ENCODE results near the gene TBL3.
A peak's percentile ranks its signal among the peaks of the same experiment; 100 is the strongest.

The TBL3 gene

GRCh38 chr16:1983544-1984346, 11.9 kb downstream of the TBL3 start, which contains the start of gene GFER:
TSS of gene GFER (plus strand) at chr16:1984193. CDS start at chr16:1984219, 26 bp downstream.
- Histone ChIP-seq H3K9ac (ENCODE audit: low read length) (peak within 1 kb of the TSS; percentile 51), H3K27me3 (ENCODE audit: control insufficient read depth, insufficient read depth, low read length) (peaks cover 20% of the 10 kb centered on the region), H3K36me3 (ENCODE audit: control insufficient read depth, insufficient read depth, low read length) (peaks cover 7% of the 10 kb centered on the region), H3K4me1 (ENCODE audit: control insufficient read depth, insufficient read depth, low read length) (peaks cover 7% of the 10 kb centered on the region), H3K4me3 (ENCODE audit: low read length) (peak within 1 kb of the TSS; percentile 74), H3K27ac (ENCODE audit: low read depth, low read length) (peak within 1 kb of the TSS; percentile 51)

- Histone ChIP-seq H3K36me3 (ENCODE audit: control insufficient read depth, insufficient read depth, low read length) (peaks cover 7% of the 10 kb centered on the region), H3K4me1 (ENCODE audit: control insufficient read depth, insufficient read depth, low read length) (peaks cover 7% of the 10 kb centered on the region), H3K9ac (ENCODE audit: low read length) (peak overlapping the region; percentile 51), H3K27me3 (ENCODE audit: control insufficient read depth, insufficient read depth, low read length) (peaks cover 23% of the 10 kb centered on the region), H3K27ac (ENCODE audit: low read depth, low read length) (peak overlapping the region; percentile 51), H3K4me3 (ENCODE audit: low read length) (peak overlapping the region; percentile 74)
These were observed 12.7 kb downstream of the TBL3 start for GRCh38 chr16:1984347-1985225.

- Histone ChIP-seq H3K27ac (ENCODE audit: low read depth, low read length) (no peak overlapping the region), H3K4me3 (ENCODE audit: low read length) (peak overlapping the region; percentile 74), H3K36me3 (ENCODE audit: control insufficient read depth, insufficient read depth, low read length) (peaks cover 7% of the 10 kb centered on the region), H3K27me3 (ENCODE audit: control insufficient read depth, insufficient read depth, low read length) (peaks cover 25% of the 10 kb centered on the region), H3K9ac (ENCODE audit: low read length) (peak overlapping the region; percentile 51), H3K4me1 (ENCODE audit: control insufficient read depth, insufficient read depth, low read length) (peaks cover 7% of the 10 kb centered on the region)
These were observed 13.8 kb downstream of the TBL3 start for GRCh38 chr16:1985466-1986150.

GRCh38 chr16:1987198-1987597, 15.3 kb downstream of the TBL3 start:
- Histone ChIP-seq H3K36me3 (ENCODE audit: control insufficient read depth, insufficient read depth, low read length) (peaks cover 7% of the 10 kb centered on the region), H3K4me3 (ENCODE audit: low read length) (no peak overlapping the region), H3K27ac (ENCODE audit: low read depth, low read length) (no peak overlapping the region), H3K9ac (ENCODE audit: low read length) (no peak overlapping the region), H3K4me1 (ENCODE audit: control insufficient read depth, insufficient read depth, low read length) (peaks cover 7% of the 10 kb centered on the region), H3K27me3 (ENCODE audit: control insufficient read depth, insufficient read depth, low read length) (peaks cover 26% of the 10 kb centered on the region)

GRCh38 chr16:1989209-1990100, 17.6 kb downstream of the TBL3 start, which contains the start of gene SYNGR3:
TSS of gene SYNGR3 (plus strand) at chr16:1989970. CDS start at chr16:1990103, 133 bp downstream.
- peaks cover 7% of the 10 kb centered on the region for H3K36me3 ChIP-seq (ENCODE audit: control insufficient read depth, insufficient read depth, low read length)
- H3K4me1 ChIP-seq (ENCODE audit: control insufficient read depth, insufficient read depth, low read length), result peaks cover 7% of the 10 kb centered on the region
- H3K27me3 ChIP-seq (ENCODE audit: control insufficient read depth, insufficient read depth, low read length), result peaks cover 24% of the 10 kb centered on the region
- peak within 1 kb of the TSS; percentile 45 for H3K4me3 ChIP-seq (ENCODE audit: low read length)
- H3K27ac ChIP-seq (ENCODE audit: low read depth, low read length), result no peak within 1 kb of the TSS
- no peak within 1 kb of the TSS for H3K9ac ChIP-seq (ENCODE audit: low read length)

GRCh38 chr16:1990101-1990350, 18.2 kb downstream of the TBL3 start:
- H3K27ac ChIP-seq (ENCODE audit: low read depth, low read length), result no peak overlapping the region
- H3K4me1 ChIP-seq (ENCODE audit: control insufficient read depth, insufficient read depth, low read length), result peaks cover 2% of the 10 kb centered on the region
- H3K9ac ChIP-seq (ENCODE audit: low read length), result no peak overlapping the region
- H3K36me3 ChIP-seq (ENCODE audit: control insufficient read depth, insufficient read depth, low read length), result peaks cover 7% of the 10 kb centered on the region
- H3K27me3 ChIP-seq (ENCODE audit: control insufficient read depth, insufficient read depth, low read length), result peaks cover 24% of the 10 kb centered on the region
- H3K4me3 ChIP-seq (ENCODE audit: low read length), result no peak overlapping the region

- Histone ChIP-seq H3K4me3 (ENCODE audit: low read length) (peak overlapping the region; percentile 45), H3K9ac (ENCODE audit: low read length) (no peak overlapping the region), H3K36me3 (ENCODE audit: control insufficient read depth, insufficient read depth, low read length) (peaks cover 7% of the 10 kb centered on the region), H3K4me1 (ENCODE audit: control insufficient read depth, insufficient read depth, low read length) (no peaks in the 10 kb centered on the region), H3K27ac (ENCODE audit: low read depth, low read length) (no peak overlapping the region), H3K27me3 (ENCODE audit: control insufficient read depth, insufficient read depth, low read length) (peaks cover 24% of the 10 kb centered on the region)
These were observed 18.7 kb downstream of the TBL3 start for GRCh38 chr16:1990351-1991134.

- Histone ChIP-seq H3K4me3 (ENCODE audit: low read length) (peak overlapping the region; percentile 51), H3K9ac (ENCODE audit: low read length) (no peak overlapping the region), H3K36me3 (ENCODE audit: control insufficient read depth, insufficient read depth, low read length) (peaks cover 7% of the 10 kb centered on the region), H3K4me1 (ENCODE audit: control insufficient read depth, insufficient read depth, low read length) (no peaks in the 10 kb centered on the region), H3K27me3 (ENCODE audit: control insufficient read depth, insufficient read depth, low read length) (peaks cover 24% of the 10 kb centered on the region), H3K27ac (ENCODE audit: low read depth, low read length) (no peak overlapping the region)
These were observed 19.3 kb downstream of the TBL3 start for GRCh38 chr16:1991135-1991551.

GRCh38 chr16:1991588-1991947, 19.7 kb downstream of the TBL3 start:
- peaks cover 3% of the 10 kb centered on the region for H3K36me3 ChIP-seq (ENCODE audit: control insufficient read depth, insufficient read depth, low read length)
- peak overlapping the region; percentile 51 for H3K4me3 ChIP-seq (ENCODE audit: low read length)
- H3K27me3 ChIP-seq (ENCODE audit: control insufficient read depth, insufficient read depth, low read length), result peaks cover 24% of the 10 kb centered on the region
- no peak overlapping the region for H3K27ac ChIP-seq (ENCODE audit: low read depth, low read length)
- H3K9ac ChIP-seq (ENCODE audit: low read length), result no peak overlapping the region
- no peaks in the 10 kb centered on the region for H3K4me1 ChIP-seq (ENCODE audit: control insufficient read depth, insufficient read depth, low read length)

GRCh38 chr16:1991948-1992703, 20.3 kb downstream of the TBL3 start:
- peaks cover 1% of the 10 kb centered on the region for H3K36me3 ChIP-seq (ENCODE audit: control insufficient read depth, insufficient read depth, low read length)
- peak overlapping the region; percentile 51 for H3K4me3 ChIP-seq (ENCODE audit: low read length)
- no peak overlapping the region for H3K27ac ChIP-seq (ENCODE audit: low read depth, low read length)
- peaks cover 1% of the 10 kb centered on the region for H3K4me1 ChIP-seq (ENCODE audit: control insufficient read depth, insufficient read depth, low read length)
- H3K9ac ChIP-seq (ENCODE audit: low read length), result no peak overlapping the region
- H3K27me3 ChIP-seq (ENCODE audit: control insufficient read depth, insufficient read depth, low read length), result peaks cover 24% of the 10 kb centered on the region

Data from rectal smooth muscle tissue (tissue), 1 donor.